Mesothelial cell of epicardium (in vitro differentiated cells): ENCODE results near the gene CSNK2B. TPM values are rescaled to one million over a fixed set of nuclear protein-coding genes. Genes with fewer than 3 reads are reported as not detected.

Experiments used
- DNase-seq, 2 experiments: peaks; one replicate each; pipeline ENCODE4 v3.0.0; 2021; ENCODE audit warnings: low spot score in 2 of 2; ENCODE audit not compliant: unreplicated experiment in 2 of 2
- H3K27ac Mint-ChIP-seq: 2 replicates; pipeline ENCODE4 v1.8.0; 2021; ENCODE audit warnings: mixed read lengths
- H3K27me3 Mint-ChIP-seq: 2 replicates; pipeline ENCODE4 v1.8.0; 2021; ENCODE audit warnings: low read depth, mixed read lengths
- H3K36me3 Mint-ChIP-seq: 2 replicates; pipeline ENCODE4 v1.8.0; 2021; ENCODE audit warnings: mixed read lengths
- H3K4me1 Mint-ChIP-seq: 2 replicates; pipeline ENCODE4 v1.8.0; 2021; ENCODE audit warnings: mixed read lengths
- H3K4me3 Mint-ChIP-seq: 2 replicates; pipeline ENCODE4 v1.8.0; 2021; ENCODE audit warnings: mild to moderate bottlenecking, moderate library complexity, mixed read lengths
- H3K9me3 Mint-ChIP-seq: 2 replicates; pipeline ENCODE4 v1.8.0; 2021; ENCODE audit warnings: mixed read lengths
- CTCF ChIP-seq: fragments of 200-600 bp; sonication (generic); IDR thresholded peaks from one replicate; pipeline ENCODE4 v1.5.0; 2021; ENCODE audit warnings: antibody characterized with exemption; ENCODE audit not compliant: unreplicated experiment
- total RNA-seq: library from RNA; stranded (reverse); gene quantifications from 3 replicates; pipeline ENCODE4 v1.2.1, GENCODE V29; 2021

Gene CSNK2B
- total RNA-seq, 1 donor from 2014 or later = 157 TPM

GRCh38 chr6:31634131-31634530 is 31.7 kb upstream of the CSNK2B start:
- Mint-ChIP-seq H3K9me3 (no peaks in the 10 kb centered on the region), H3K4me3 (no peak overlapping the region), H3K36me3 (peaks cover 39% of the 10 kb centered on the region), H3K27ac (peak overlapping the region; percentile 48), H3K27me3 (no peaks in the 10 kb centered on the region), H3K4me1 (no peaks in the 10 kb centered on the region)
- TF ChIP-seq CTCF = no peak
- no peak for DNase-seq

- Mint-ChIP-seq H3K9me3 (no peaks in the 10 kb centered on the region), H3K27me3 (no peaks in the 10 kb centered on the region), H3K4me1 (no peaks in the 10 kb centered on the region), H3K4me3 (no peak overlapping the region), H3K36me3 (peaks cover 37% of the 10 kb centered on the region), H3K27ac (peak overlapping the region; percentile 50)
- no peak for DNase-seq
- no peak for TF ChIP-seq CTCF
Observed at GRCh38 chr6:31634969-31635575, 30.8 kb upstream of the CSNK2B start.

GRCh38 chr6:31636698-31637596 is 28.9 kb upstream of the CSNK2B start:
- no peak for DNase-seq
- H3K9me3 Mint-ChIP-seq = no peaks in the 10 kb centered on the region
- no peaks in the 10 kb centered on the region for H3K4me1 Mint-ChIP-seq
- TF ChIP-seq CTCF = no peak
- H3K4me3 Mint-ChIP-seq = no peak overlapping the region
- peak overlapping the region; percentile 34 for H3K27ac Mint-ChIP-seq
- peaks cover 35% of the 10 kb centered on the region for H3K36me3 Mint-ChIP-seq
- H3K27me3 Mint-ChIP-seq = no peaks in the 10 kb centered on the region

GRCh38 chr6:31639043-31639442 is 26.8 kb upstream of the CSNK2B start:
- no peak for TF ChIP-seq CTCF
- no peak overlapping the region for H3K4me3 Mint-ChIP-seq
- H3K27ac Mint-ChIP-seq = peak overlapping the region; percentile 72
- H3K4me1 Mint-ChIP-seq = no peaks in the 10 kb centered on the region
- no peaks in the 10 kb centered on the region for H3K27me3 Mint-ChIP-seq
- H3K9me3 Mint-ChIP-seq = no peaks in the 10 kb centered on the region
- no peak for DNase-seq
- peaks cover 35% of the 10 kb centered on the region for H3K36me3 Mint-ChIP-seq

GRCh38 chr6:31639449-31639861 is 26.4 kb upstream of the CSNK2B start:
- H3K36me3 Mint-ChIP-seq = peaks cover 33% of the 10 kb centered on the region
- H3K27me3 Mint-ChIP-seq = no peaks in the 10 kb centered on the region
- no peaks in the 10 kb centered on the region for H3K4me1 Mint-ChIP-seq
- H3K9me3 Mint-ChIP-seq = no peaks in the 10 kb centered on the region
- no peak overlapping the region for H3K4me3 Mint-ChIP-seq
- H3K27ac Mint-ChIP-seq = no peak overlapping the region
- no peak for DNase-seq
- TF ChIP-seq CTCF = no peak
